ENCODE data around the gene RASSF3.

GRCh38 chr12:64691795-64692583 lies 81.7 kb downstream of the RASSF3 start:
- TF ChIP-seq, protein P1, sequence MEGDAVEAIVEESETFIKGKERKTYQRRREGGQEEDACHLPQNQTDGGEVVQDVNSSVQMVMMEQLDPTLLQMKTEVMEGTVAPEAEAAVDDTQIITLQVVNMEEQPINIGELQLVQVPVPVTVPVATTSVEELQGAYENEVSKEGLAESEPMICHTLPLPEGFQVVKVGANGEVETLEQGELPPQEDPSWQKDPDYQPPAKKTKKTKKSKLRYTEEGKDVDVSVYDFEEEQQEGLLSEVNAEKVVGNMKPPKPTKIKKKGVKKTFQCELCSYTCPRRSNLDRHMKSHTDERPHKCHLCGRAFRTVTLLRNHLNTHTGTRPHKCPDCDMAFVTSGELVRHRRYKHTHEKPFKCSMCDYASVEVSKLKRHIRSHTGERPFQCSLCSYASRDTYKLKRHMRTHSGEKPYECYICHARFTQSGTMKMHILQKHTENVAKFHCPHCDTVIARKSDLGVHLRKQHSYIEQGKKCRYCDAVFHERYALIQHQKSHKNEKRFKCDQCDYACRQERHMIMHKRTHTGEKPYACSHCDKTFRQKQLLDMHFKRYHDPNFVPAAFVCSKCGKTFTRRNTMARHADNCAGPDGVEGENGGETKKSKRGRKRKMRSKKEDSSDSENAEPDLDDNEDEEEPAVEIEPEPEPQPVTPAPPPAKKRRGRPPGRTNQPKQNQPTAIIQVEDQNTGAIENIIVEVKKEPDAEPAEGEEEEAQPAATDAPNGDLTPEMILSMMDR (conservative IDR thresholded peaks at IDR 0.05) = no peak
- no peak for TF ChIP-seq ZFX (IDR thresholded peaks at IDR 0.05)
